Caki2 (cell line): ENCODE results near the gene YAE1. TPM values are rescaled to one million over a fixed set of nuclear protein-coding genes. Genes with fewer than 3 reads are reported as not detected.

Experiments used
- DNase-seq: peaks from one replicate; pipeline ENCODE4 v3.0.0-alpha.2; 2015; ENCODE audit warnings: low read depth
- in situ Hi-C: cut with HindIII; loops from 2 replicates; pipeline ENCODE4 v1.10.0; 2016; ENCODE audit warnings: low sequenced_read_pairs, low pct_unique_long_range_greater_than_20kb, mixed read lengths
- total RNA-seq: library from RNA; depleted of rRNA; stranded (reverse); fragments of >200 nt; shearing (Covaris generic); gene quantifications from 2 replicates; pipeline ENCODE4 v1.2.3, GENCODE V29; 2014; ENCODE audit warnings: low replicate concordance

Gene YAE1
- total RNA-seq, 1 experiment from 2014 or later: 28.9 TPM

DNA sequence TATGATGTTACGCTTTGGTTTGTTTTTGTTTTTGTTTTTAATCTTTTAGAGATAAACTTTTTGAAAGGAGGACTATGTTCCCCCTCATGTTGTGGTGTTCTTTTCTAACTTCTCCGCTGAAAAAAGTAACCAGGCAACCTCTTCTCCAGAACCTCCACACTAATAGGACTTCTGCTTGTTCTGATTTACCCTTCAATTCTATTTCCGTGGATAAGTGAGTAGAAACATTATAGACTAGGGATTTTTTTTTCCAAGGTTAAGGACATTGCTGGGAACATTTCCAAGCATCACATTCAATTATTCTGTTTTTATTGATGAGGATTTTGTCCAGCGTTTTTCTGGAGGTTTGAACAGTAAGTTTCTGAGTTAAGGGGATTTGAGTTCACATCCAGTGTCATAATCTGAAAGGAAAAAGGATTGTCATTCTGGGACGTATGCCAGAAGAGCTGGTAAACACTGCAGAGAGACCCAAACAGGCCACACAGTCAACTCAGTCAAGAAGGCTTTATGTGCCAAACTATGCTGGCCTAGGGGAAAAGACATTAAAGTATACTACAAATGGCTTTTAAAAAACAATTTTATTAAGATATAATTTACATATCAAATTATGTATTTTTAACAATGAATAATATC is 28.9 kb downstream of the YAE1 start:
- in situ Hi-C loops: no loop called here
- no peak for DNase-seq

DNA sequence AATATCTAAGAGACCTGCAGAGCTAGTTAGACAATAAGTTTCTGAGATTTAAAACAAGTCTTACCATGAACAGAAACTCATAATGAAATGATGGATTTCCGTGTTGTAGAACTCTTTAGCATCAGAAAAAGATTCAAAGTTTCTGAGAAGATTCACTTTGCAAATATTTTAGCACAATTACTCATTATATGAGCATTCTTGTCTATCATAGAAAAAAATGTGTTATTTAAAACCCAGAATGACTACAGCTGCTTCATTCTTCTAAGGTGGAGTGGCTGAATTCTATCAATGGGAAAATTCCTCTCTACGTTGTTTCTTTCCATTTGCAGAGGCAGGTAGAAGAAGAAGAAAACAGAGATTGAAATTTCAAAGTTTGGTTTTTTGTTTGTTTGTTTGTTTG is 36.1 kb downstream of the YAE1 start:
- no peak for DNase-seq
- in situ Hi-C loops: no loop called here

DNA sequence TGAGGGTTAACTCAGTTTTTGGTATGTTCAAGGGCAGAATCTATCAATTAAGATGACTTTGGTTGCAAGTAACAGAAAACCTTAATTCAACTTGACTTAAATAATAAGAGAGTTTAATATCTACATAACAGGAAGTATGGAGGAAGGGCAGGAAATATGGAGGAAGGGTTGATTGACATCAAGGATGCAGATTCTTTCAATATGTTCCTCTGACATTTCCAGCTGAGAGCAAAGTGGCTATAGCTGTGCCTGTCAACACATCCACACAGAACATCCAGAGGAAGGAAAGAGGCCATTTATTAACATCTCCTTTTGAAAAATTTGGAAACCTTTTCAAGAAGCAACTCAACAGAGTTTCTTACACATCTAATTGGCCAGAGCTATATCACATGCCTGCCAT is 37.7 kb downstream of the YAE1 start:
- in situ Hi-C loops: no loop called here
- no peak for DNase-seq

DNA sequence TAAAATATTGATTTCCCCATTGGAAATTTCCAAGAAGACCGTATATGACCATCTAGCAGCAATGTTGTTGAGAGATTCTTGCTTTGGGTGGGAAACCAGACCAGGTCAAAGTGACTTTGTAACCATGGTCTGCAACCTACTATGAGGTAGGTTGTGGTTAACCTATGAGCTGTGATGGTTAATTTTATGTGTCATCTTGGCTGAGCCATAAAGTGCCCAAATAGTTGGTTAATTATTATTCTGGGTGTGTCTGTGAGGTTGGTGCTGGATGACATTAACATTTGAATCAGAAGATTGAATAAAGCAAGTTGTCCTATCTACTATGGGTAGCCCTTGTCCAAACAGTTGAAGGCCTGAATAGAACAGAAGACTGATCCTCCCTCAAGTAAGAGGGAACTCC is 38.9 kb downstream of the YAE1 start:
- in situ Hi-C loops: no loop called here
- peak; percentile 79 for DNase-seq

DNA sequence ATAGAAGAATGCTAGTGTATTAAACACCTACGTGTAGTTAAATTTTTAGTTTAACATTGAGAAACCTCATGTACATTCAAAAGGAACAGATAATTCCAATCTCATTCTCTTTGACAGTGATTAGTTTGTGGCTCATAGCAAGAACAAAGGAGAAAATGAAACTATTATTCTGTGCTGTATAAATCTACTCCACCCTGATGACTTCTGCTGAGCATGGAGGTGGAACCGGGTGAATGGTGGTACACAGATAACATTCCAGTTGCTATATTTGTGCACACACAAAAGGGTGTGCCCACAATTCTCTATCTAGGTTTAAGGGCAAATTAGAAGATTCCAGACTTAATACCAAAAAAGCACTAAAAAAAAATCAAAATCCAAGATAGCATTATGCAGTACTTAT is 40.1 kb downstream of the YAE1 start:
- in situ Hi-C loops: no loop called here
- DNase-seq: no peak

DNA sequence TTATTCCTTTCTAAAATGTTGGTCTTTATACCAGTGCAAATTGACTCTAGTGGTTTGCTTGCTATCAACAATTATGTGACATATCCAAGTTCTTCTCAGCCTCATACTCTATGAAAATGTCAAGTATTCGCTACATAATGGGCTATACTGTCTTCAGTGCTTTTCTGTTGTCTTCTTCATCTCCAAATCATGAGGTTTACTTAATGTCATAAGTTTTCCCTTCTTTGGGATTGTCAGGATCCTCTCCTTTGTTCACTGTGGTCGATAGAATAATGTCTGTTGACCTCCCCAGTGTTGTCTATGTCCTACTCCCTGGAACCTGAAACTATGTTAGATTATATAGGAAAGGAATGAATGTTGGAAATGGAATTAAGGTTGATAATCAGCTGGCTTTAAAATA is 40.7 kb downstream of the YAE1 start:
- in situ Hi-C loops: no loop called here
- DNase-seq: no peak

DNA sequence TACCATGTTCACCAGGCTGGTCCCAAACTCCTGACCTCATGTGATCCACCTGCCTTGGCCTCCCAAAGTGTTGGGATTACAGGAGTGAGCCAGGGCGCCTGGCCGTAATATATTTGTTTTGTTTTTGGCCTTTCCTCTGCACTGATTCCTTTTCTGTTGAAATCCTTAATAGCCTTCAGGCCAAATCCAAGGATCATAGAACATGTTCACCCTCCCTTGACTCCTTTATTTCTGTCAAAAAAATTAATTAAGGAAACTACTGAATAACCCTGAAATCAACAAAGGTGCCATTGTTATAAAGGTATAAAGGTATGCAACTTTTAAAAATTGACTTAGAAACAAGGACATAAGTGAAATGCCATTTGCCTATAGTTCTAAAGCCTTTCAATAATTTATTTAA is 41.7 kb downstream of the YAE1 start:
- in situ Hi-C loops: no loop called here
- no peak for DNase-seq

DNA sequence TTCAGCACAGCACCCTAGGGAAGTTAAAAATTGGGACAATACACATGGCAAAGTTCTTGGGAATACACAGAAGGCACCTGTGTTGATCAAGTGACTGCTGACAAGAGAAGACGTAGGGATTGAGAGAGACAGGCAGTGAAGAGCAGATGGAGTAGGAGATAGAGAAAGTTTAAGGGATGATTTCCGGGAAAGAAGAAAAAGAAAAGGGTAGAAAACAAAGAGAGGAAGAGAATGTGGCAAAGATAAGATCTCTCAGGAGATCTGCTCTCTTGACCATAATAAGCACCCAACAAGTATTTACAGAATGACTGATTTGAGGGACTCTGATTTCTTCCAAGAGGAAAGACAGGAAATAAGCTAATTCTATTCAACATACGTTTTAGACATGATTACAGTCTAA is 42.1 kb downstream of the YAE1 start:
- DNase-seq: no peak
- in situ Hi-C loops: no loop called here

DNA sequence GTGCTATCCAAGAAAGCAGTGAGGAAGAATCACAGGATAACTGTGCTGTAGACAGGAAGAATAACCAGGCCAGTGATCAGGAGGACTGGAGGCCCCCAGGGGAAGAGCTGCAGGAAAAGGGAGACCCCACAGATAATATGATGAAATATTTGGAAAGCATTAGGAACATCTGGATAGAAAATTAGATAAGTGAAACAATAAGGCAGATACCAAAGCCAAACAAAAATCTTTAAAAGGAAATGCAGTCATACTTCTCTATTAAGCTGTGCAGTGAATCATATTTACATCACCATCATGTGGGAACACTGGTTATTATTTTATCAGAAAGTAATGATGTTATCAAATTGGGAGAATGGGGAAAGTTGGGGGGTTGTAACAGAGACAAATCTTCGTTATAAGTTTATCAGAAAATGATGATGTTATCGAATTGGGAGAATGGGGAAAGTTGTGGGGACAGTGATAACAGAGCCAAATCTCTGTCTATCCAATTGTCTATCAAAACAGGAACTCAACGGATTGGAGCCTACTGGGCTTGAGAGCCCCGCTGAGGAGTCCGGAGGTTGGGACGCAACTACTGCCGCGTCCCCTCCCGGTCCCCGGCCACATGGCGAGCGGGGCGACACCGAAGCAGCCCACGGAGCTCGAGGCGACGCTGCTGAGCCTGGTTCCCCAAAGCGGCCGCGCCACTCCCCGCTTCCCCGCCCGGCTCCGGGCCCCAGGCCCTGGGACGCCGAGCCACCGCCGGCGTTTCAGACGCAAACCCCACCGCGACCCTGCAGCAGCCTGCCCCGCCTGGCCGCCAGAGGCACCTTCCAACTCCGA is 43.1 kb downstream of the YAE1 start:
- no peak for DNase-seq
- in situ Hi-C loops: no loop called here

DNA sequence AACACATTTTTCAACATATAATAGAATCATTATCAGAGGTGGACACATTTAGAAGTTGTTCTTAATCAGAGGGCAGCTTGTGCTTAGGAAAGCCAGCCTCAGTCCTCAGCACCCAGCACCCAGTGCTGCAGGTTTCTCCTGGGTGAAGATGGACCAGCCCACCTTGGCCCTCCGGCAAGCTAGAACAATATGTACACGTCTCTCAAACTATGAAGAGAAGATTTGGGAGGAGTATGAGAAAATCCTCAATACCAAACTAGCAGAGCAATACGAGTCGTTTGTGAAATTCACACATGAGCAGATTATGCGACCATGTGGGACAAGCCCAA is 43.7 kb downstream of the YAE1 start:
- in situ Hi-C loops: no loop called here
- DNase-seq: no peak

DNA sequence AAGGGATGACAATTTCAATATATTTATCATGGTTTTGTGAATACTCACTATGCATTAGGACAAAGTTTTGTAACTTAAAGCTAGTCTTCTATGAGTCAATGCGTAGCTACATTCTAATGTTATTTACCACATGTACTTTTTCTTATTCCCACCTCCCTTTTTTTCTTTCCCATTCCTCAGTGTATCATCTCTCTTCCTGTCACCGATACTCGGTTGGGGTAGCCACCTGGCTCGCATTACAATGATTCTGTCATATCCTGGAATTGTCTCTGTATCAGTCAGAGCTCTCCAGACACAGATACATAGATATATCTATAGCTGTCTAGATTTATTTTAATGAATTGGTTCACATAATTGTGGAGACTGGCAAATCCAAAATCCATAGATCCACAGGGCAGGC is 47.4 kb downstream of the YAE1 start:
- no peak for DNase-seq

DNA sequence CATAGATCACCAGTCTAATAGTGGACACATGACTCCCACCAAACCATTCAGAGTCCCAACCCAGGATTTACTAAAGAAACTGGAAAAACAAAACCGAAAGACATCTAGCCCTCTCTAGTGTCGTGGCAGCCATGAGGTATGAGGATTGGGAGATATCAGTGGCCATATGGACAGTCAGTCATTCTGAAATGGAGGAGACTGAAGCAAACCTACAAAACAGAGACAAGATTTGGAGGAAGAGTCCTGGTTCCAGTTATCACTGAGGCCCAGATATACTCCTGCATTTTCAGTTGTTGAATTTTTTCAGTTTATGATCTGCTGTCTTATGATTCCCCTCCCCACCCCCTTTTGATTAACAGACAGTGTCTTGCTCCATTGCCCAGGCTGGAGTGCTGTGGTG is 48.1 kb downstream of the YAE1 start:
- DNase-seq: no peak
- in situ Hi-C loops: no loop called here

More for the DNA sequence above, 47.4 kb downstream of the YAE1 start:
- in situ Hi-C loops: no loop called here

DNA sequence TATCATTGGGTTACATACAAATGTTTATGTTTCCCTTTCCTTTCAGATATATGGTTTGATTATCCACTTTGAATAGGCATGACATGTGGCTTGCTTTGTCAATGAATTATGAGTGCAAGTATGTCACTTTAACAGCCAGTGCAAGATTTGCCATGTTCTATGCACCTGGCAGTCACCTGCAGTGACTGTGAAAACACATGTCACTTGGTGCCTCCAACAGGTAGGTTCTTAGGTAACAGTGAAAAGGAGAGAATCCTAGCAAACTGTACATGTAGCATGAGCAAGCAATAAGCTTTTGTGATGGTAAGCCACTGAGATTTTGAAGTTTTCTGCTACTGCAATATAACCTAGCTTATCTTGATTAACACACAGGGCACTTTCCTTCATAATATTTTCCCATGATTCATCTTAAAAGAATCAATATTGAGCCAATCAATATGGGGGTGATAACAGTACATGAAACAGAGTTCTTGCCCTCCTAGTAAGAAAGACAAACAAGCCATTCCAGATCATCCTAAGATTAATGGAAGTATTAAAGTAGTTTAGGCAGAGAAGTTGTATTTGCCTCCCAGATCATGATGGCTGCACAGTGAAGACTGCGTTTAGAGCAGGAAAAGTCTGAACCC is 49.3 kb downstream of the YAE1 start:
- in situ Hi-C loops: no loop called here
- no peak for DNase-seq

DNA sequence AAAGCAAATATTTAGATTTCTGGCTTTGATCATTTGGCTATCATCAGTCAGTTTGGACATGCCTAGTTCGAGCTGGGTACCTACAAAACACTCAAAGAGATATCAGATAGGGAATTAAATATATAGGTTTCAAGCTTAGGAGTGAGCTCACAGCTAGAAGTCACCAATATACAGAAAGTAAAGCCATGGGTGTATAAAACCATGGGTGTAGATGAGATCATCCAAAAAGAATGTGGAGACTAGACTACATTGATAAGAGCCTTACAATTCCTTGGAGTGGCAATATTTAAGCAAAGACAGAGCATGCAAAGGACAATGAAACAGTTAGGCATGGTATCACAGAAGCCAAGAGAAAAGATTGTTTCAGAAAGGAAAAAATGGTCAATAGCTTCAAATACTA is 49.9 kb downstream of the YAE1 start:
- in situ Hi-C loops: no loop called here
- no peak for DNase-seq

DNA sequence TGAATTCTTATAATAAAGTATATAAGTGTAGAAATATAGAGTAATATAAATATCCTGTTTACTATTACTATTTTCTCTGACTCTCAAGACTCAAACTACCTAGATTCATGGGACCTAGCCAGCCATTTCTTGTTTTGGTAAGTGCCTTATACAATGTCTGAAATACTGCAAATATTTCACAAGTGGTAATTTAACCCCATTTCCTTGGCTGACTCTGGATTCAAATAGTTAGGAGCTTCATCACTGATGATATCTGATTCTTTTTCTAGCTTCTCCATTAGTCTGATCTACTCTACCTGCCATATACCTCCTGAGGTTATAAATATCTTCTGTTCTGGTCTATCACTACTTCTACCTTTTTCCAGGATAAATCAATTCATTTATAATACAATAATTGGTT is 50.8 kb downstream of the YAE1 start:
- DNase-seq: no peak
- in situ Hi-C loops: no loop called here

DNA sequence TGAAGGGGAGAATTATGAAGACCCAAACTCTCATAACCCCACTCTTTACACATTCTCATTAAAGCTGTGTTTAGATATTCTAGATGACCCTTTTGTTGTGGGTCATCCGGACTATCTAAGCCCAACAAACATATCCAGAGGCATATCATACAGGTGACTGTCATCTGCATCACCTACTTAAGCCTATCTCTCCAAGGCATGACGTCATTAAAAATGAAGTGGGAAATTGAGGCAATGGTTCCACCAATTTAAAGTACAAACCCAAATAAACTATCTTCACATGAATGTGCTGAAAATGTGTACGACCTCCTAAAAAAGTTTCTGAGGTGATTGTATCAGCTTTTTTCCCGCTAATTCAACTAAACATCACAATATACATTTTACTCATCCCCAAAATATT is 52.7 kb downstream of the YAE1 start:
- DNase-seq: no peak
- in situ Hi-C loops: no loop called here

DNA sequence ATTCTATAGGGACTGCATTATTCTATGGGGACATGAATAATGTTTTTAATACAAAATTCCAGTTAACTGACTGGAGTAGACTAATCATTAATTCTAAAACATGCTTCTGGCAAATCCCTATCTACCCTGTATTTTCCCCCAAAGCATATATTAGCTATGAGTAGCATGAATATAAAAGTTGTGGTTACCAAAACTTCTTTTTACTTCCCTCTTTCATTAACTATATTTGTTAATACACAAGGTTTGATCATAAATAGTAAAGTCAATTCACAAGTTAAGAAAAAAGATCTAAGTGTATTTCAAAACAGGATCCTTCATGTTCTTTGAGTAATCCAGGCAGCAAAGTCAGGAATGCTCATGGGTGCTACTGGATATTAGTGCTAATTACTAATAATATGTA is 54.3 kb downstream of the YAE1 start:
- DNase-seq: no peak
- in situ Hi-C loops: no loop called here

DNA sequence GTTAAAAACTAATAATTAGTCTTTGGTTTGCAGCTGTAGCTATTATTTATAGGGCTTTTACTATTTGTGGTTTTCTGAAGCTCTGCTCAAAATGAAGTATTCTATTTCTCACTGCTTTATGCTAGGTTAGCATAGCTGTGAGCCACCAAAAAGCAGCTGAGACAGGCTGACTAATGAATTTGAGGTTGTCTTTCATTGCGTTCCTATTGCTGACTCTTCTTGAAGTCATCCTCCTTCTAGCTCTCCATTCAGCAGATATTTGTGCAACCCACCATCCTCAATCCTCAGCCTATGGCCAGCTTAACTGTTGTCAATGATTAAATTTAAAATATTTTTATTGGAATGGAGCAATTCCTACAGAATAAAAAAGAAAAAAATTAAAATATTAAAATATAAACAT is 55.1 kb downstream of the YAE1 start:
- in situ Hi-C loops: no loop called here
- peak; percentile 14 for DNase-seq

DNA sequence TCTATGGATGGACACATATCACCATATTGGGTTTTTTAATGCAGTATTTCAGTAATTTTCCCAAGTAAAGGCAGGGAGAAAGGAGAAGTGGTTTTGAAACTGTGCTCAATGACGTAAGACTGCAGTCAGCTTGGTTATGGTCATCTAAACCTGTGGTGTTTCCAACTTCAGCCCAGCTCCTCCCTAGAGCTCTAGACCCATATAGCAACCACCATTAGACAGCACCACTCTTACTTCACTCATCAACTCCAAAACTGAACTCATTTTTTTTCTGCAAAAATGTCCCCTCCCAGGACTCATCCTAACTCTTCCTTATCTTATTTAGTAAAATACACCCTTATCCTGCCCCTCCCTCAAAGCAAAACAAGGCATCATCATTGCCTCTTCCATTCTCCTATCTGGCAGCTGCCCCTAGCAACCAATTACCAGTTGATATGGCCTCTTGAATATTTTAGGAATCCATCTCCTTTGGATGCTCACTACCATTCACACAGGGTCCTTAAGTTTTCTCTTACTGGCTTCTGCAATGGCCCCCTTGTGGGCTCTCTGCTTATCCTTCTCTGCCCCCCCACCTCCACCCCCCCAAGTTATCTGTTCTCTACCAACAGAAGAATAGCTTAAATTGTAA is 55.7 kb downstream of the YAE1 start:
- in situ Hi-C loops: no loop called here
- peak; percentile 31 for DNase-seq
